HG03442 (cell line): ENCODE results near the gene LTK.

ENCODE experiments used
- ATAC-seq: cut with Tn5 transposase; IDR thresholded peaks from one replicate; pipeline ENCODE4 v1.9.1; 2021; ENCODE audit warnings: mild to moderate bottlenecking, moderate library complexity; ENCODE audit not compliant: unreplicated experiment

Gene LTK

GRCh38 chr15:41513506-41514227 is at the start of gene LTK:
TSS of gene LTK (minus strand) at chr15:41513827. CDS start at chr15:41513709, 118 bp downstream.
- ATAC-seq = no peak

- ATAC-seq = no peak
Measured at GRCh38 chr15:41562784-41563198, 49.2 kb upstream of the LTK start.

- no peak for ATAC-seq
Measured at GRCh38 chr15:41562244-41562643, 48.6 kb upstream of the LTK start.

- ATAC-seq = no peak
Measured at GRCh38 chr15:41561777-41562145, 48.1 kb upstream of the LTK start.

- ATAC-seq = no peak
Measured at GRCh38 chr15:41561104-41561776, 47.6 kb upstream of the LTK start.

- ATAC-seq = no peak
Measured at GRCh38 chr15:41560572-41560874, 46.9 kb upstream of the LTK start.

- ATAC-seq = no peak
Measured at GRCh38 chr15:41559239-41559782, 45.7 kb upstream of the LTK start.

- no peak for ATAC-seq
Measured at GRCh38 chr15:41558400-41559238, 45.0 kb upstream of the LTK start, which contains the start of gene TYRO3. TSS of gene TYRO3 (plus strand) at chr15:41559212. CDS start at chr15:41559258, 46 bp downstream.

GRCh38 chr15:41557673-41558399 is 44.2 kb upstream of the LTK start:
- ATAC-seq = no peak

- ATAC-seq = no peak
Measured at GRCh38 chr15:41556677-41557076, 43.0 kb upstream of the LTK start.

- ATAC-seq = no peak
Measured at GRCh38 chr15:41554915-41555314, 41.3 kb upstream of the LTK start.

- ATAC-seq = no peak
Measured at GRCh38 chr15:41554343-41554742, 40.7 kb upstream of the LTK start.

GRCh38 chr15:41553731-41554130 is 40.1 kb upstream of the LTK start:
- ATAC-seq = no peak

GRCh38 chr15:41550066-41550775 is 36.6 kb upstream of the LTK start:
- no peak for ATAC-seq

- no peak for ATAC-seq
Measured at GRCh38 chr15:41546851-41547786, 33.5 kb upstream of the LTK start.

GRCh38 chr15:41545218-41545617 is 31.6 kb upstream of the LTK start:
- no peak for ATAC-seq

GRCh38 chr15:41544650-41545015 is 31.0 kb upstream of the LTK start:
- no peak for ATAC-seq

GRCh38 chr15:41543521-41543870 is 29.9 kb upstream of the LTK start:
- no peak for ATAC-seq

GRCh38 chr15:41536866-41537265 is 23.2 kb upstream of the LTK start:
- no peak for ATAC-seq
